ENCODE data around the gene SMIM38.

The SMIM38 gene

DNA sequence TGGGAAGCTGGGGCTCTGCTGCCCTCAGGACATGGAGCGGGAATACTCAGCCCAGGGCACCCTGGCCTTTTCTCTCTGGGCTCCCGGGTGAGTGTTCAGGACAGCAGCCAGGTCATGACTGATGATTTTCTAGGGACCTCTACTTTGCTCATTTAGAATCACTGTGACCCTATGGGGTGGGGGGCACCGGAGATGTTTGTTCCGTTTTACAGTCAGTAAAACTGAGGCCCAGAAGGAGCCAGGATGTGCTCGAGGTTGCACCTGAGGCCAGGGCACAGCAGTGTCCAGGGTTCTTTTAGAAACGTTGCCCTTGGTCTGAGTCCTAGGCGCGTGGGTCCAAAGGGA lies 48.1 kb downstream of the SMIM38 start:
- in situ Hi-C loops (cut with MboI; ENCODE audit: low pct_unique_long_range_greater_than_20kb, low sequenced_read_pairs, unreplicated experiment): no loop called here
- TF ChIP-seq, protein P1, sequence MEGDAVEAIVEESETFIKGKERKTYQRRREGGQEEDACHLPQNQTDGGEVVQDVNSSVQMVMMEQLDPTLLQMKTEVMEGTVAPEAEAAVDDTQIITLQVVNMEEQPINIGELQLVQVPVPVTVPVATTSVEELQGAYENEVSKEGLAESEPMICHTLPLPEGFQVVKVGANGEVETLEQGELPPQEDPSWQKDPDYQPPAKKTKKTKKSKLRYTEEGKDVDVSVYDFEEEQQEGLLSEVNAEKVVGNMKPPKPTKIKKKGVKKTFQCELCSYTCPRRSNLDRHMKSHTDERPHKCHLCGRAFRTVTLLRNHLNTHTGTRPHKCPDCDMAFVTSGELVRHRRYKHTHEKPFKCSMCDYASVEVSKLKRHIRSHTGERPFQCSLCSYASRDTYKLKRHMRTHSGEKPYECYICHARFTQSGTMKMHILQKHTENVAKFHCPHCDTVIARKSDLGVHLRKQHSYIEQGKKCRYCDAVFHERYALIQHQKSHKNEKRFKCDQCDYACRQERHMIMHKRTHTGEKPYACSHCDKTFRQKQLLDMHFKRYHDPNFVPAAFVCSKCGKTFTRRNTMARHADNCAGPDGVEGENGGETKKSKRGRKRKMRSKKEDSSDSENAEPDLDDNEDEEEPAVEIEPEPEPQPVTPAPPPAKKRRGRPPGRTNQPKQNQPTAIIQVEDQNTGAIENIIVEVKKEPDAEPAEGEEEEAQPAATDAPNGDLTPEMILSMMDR (IDR thresholded peaks at IDR 0.05; ENCODE audit: extremely low read depth, insufficient read depth, missing control alignments): no peak
- no peak for DNase-seq (ENCODE audit: low spot score)

DNA sequence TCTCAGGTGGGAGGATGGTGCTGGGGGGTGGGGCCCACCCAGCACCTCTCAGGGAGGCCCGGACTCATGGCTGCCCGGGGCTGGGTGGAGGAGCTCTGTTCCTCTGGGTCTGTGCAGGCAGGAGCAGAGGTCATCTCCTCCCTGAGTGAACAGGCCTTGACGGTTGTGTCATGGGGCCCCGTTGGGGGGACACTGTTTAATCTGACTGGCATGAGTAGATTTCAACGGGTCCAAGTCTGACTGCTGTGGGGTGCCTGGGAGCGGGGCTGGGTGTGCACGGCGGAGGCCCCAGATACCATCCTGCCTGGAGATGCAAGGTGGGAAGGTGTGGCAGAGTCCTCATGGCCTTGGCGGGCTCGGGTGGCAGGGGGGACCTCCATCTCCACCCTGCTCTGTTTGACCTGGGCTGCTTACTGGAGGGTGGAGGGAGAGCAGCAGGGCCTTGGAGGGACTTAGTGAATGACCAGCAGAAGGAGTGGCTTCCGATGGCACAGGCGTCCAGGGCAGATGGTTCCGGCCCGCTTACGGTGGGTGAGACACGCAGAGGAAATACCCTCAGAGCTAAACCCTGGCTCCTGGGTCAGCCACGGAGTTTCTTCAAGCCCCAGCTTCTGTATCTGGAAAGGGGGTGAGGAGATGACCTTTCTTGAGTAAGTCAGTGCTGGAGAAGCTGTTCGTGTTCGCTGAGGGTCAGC lies 48.7 kb downstream of the SMIM38 start:
- DNase-seq (ENCODE audit: low spot score): no peak
- in situ Hi-C loops (cut with MboI; ENCODE audit: low pct_unique_long_range_greater_than_20kb, low sequenced_read_pairs, unreplicated experiment): no loop called here
- TF ChIP-seq, protein P1 (IDR thresholded peaks at IDR 0.05; ENCODE audit: extremely low read depth, insufficient read depth, missing control alignments): no peak

DNA sequence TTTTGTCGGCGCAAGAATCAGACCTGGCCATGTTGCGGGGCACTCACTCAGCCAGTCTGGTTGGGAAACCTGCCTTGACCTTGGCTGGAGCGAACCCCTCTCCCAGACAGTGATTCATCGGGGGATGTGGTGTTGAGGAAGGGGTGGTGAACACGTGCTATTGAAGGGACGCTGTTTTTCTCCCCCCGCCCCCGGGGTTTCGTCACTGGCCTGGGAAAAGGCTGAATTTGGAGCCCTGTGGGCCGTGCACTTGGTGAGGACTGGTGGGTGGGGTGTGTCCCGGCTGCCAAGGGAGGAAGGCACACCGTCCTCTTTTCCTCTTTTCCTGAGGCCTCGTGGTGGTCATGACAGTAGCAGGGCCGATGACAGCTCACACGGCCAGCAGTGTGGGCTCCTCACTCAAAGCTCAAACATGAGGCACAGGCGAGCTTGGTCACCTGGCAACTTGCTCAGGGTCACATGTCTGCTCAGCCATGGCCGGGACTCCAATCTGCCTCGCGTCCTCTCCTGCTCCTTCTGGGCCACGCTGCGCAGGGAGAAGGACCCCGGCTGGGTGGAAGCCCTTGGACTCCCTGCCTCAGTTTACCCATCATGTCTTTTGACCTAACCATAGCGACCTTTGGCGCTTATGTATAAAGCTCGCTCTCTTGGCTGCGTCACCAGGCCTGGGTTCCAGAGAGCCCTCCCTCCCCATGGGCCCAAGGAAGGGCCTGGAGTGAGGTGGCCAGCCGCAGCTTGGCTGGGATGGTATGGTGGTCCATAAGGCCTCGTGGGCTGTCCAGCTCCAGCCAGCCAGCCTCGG lies 49.4 kb downstream of the SMIM38 start:
- in situ Hi-C loops (cut with MboI; ENCODE audit: low pct_unique_long_range_greater_than_20kb, low sequenced_read_pairs, unreplicated experiment): no loop called here
- no peak for DNase-seq (ENCODE audit: low spot score)
- TF ChIP-seq, protein P1 (IDR thresholded peaks at IDR 0.05; ENCODE audit: extremely low read depth, insufficient read depth, missing control alignments): no peak

Measured in GM13977 (cell line).